ENCODE results near the gene INPP4A. TPM values are rescaled to one million over a fixed set of nuclear protein-coding genes. Genes with fewer than 3 reads are reported as not detected.
A peak's percentile ranks its signal among the peaks of the same experiment; 100 is the strongest.

The INPP4A gene
- polyA plus RNA-seq, 2 of the 4 experiments (the other 2 are of a cell fraction), result 9.4 to 16.0 TPM

DNA sequence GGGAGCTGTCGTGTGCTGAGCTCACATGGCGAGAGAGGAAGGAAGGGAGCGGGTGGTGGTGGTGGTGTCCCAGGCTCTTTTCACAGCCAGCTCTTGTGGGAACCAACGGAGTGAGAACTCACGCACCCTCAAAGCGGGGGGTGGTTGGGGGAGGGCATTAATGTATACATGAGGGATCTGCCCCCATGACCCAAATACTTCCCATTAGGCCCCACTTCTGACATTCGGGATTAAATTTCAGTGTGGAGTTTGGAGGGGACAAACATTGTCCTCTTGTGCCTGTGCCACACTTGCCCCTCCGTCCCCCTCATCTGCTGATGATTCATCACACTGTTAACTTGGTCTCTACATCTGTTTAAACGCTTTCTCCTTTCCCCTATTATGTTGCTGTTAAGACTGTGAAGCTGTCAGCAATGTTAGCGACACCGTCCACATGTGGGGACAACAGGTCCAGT lies 22.5 kb downstream of the INPP4A start:
- DNase-seq (ENCODE audit: low read depth in 1 of 2, low spot score in 1 of 2) (no peak), FAIRE-seq (no peak), ATAC-seq (no peak)
- Histone ChIP-seq H3K27ac (no peak overlapping the region), H3K4me3 (no peak overlapping the region), H3K4me1 (peaks cover 12% of the 10 kb centered on the region), H3K9me3 (no peaks in the 10 kb centered on the region), H3K4me2 (no peak overlapping the region)
- ChIA-PET POLR2A (no interaction called here), CTCF (no interaction called here)
- TF ChIP-seq RFX5 (IDR thresholded peaks at IDR 0.05) (no peak), ZC3H11A (IDR thresholded peaks at IDR 0.05) (no peak), KDM1A (IDR thresholded peaks at IDR 0.05; ENCODE audit: low read depth) (no peak), MYC (IDR thresholded peaks at IDR 0.05; ENCODE audit: borderline replicate concordance, low read length) (no peak), HOXB5 (CRISPR knock-in tag; IDR thresholded peaks at IDR 0.05) (no peak), POLR2A (IDR thresholded peaks at IDR 0.05; ENCODE audit: low read length) (no peak), RNF2 (IDR thresholded peaks at IDR 0.05; ENCODE audit: borderline replicate concordance, low read depth) (no peak)
- 94% methylated on average over 11 of the region's 11 CpGs for WGBS (ENCODE audit: missing lambda C conversion rate)

GRCh38 chr2:98467652-98468051 lies 23.0 kb downstream of the INPP4A start:
- H3K4me2 ChIP-seq, result no peak overlapping the region
- DNase-seq (ENCODE audit: low read depth in 1 of 2, low spot score in 1 of 2) (no peak), FAIRE-seq (no peak), ATAC-seq (no peak)
- H3K27ac ChIP-seq, result no peak overlapping the region
- POLR2A ChIA-PET, result no interaction called here
- H3K4me3 ChIP-seq, result no peak overlapping the region
- TF ChIP-seq ZSCAN20 (CRISPR knock-in tag; IDR thresholded peaks at IDR 0.05) (no peak), MAFK (IDR thresholded peaks at IDR 0.05; ENCODE audit: partially characterized antibody) (no peak), JUN (IDR thresholded peaks at IDR 0.05) (no peak), ZC3H11A (IDR thresholded peaks at IDR 0.05) (no peak), CBX8 (IDR thresholded peaks at IDR 0.05) (no peak), HOXB5 (CRISPR knock-in tag; IDR thresholded peaks at IDR 0.05) (no peak), ESRRA (IDR thresholded peaks at IDR 0.05; ENCODE audit: borderline replicate concordance, low read length) (no peak), ZNF302 (CRISPR knock-in tag; IDR thresholded peaks at IDR 0.05) (no peak), E2F6 (IDR thresholded peaks at IDR 0.05; ENCODE audit: borderline replicate concordance, low read depth) (no peak), MYC (IDR thresholded peaks at IDR 0.05; ENCODE audit: borderline replicate concordance, low read length) (no peak), TP53 (CRISPR knock-in tag; IDR thresholded peaks at IDR 0.05) (no peak)
- TF ChIP-seq, protein P1, sequence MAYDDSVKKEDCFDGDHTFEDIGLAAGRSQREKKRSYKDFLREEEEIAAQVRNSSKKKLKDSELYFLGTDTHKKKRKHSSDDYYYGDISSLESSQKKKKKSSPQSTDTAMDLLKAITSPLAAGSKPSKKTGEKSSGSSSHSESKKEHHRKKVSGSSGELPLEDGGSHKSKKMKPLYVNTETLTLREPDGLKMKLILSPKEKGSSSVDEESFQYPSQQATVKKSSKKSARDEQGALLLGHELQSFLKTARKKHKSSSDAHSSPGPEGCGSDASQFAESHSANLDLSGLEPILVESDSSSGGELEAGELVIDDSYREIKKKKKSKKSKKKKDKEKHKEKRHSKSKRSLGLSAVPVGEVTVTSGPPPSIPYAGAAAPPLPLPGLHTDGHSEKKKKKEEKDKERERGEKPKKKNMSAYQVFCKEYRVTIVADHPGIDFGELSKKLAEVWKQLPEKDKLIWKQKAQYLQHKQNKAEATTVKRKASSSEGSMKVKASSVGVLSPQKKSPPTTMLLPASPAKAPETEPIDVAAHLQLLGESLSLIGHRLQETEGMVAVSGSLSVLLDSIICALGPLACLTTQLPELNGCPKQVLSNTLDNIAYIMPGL (CRISPR knock-in tag; IDR thresholded peaks at IDR 0.05; ENCODE audit: borderline replicate concordance), result no peak
- TF ChIP-seq, protein P2, sequence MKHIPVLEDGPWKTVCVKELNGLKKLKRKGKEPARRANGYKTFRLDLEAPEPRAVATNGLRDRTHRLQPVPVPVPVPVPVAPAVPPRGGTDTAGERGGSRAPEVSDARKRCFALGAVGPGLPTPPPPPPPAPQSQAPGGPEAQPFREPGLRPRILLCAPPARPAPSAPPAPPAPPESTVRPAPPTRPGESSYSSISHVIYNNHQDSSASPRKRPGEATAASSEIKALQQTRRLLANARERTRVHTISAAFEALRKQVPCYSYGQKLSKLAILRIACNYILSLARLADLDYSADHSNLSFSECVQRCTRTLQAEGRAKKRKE (CRISPR knock-in tag; IDR thresholded peaks at IDR 0.05; ENCODE audit: low read depth), result no peak
- peaks cover 12% of the 10 kb centered on the region for H3K4me1 ChIP-seq
- H3K9me3 ChIP-seq, result no peaks in the 10 kb centered on the region
- CTCF ChIA-PET, result no interaction called here
- WGBS (ENCODE audit: missing lambda C conversion rate), result 76% methylated on average over 3 of the region's 3 CpGs

- ATAC-seq (0 out of 6 replicates have a peak, but pooled peaks of 1 of the 2 experiments have one; percentile 21), FAIRE-seq (no peak), DNase-seq (ENCODE audit: low read depth in 1 of 2, low spot score in 1 of 2) (no peak)
- Histone ChIP-seq H3K4me1 (peaks cover 12% of the 10 kb centered on the region), H3K4me2 (no peak overlapping the region), H3K9me3 (no peaks in the 10 kb centered on the region), H3K27ac (no peak overlapping the region), H3K4me3 (no peak overlapping the region)
- POLR2A ChIA-PET, result no interaction called here
- TF ChIP-seq KDM1A (IDR thresholded peaks at IDR 0.05; ENCODE audit: low read depth) (no peak), JUN (IDR thresholded peaks at IDR 0.05) (no peak), BHLHE40 (IDR thresholded peaks at IDR 0.05; ENCODE audit: low read depth, low read length) (no peak), EP300 (IDR thresholded peaks at IDR 0.05) (no peak), HDAC2 (IDR thresholded peaks at IDR 0.05) (no peak), SMC3 (IDR thresholded peaks at IDR 0.05) (no peak)
- CTCF ChIA-PET, result no interaction called here
- WGBS (ENCODE audit: missing lambda C conversion rate), result 91% methylated on average over 5 of the region's 5 CpGs
Observed at GRCh38 chr2:98468621-98469236, 24.1 kb downstream of the INPP4A start.
